ENCODE data around the gene C6orf163.

C6orf163 gene

DNA sequence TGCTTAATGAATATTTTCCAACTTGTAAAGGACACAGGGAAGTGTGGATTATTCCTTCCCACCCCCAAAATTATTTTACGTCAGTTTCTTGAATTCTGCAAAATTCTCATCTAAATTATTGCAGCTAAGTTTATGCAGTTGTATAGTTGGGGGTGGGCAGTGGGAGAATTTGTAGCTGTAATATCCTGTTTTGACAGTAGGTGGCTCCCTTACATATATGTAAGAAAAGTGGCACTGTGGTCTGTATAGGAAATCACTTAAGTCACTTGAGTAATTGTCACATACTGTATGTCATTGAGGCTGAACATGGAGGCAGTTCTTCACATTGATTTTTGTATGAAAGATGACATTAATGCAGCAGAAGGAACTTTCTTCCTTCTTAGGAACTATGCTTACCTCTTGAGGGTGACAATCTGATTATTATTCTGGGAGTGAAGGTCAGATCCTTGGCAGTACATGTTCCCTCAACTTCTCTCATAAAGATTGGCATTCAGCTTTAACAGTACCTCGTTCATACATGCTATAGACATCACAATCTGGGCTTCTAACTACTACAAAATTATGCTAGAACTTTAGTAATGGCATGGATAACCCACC, 48.5 kb downstream of the C6orf163 start:
- TF ChIP-seq, protein P1, sequence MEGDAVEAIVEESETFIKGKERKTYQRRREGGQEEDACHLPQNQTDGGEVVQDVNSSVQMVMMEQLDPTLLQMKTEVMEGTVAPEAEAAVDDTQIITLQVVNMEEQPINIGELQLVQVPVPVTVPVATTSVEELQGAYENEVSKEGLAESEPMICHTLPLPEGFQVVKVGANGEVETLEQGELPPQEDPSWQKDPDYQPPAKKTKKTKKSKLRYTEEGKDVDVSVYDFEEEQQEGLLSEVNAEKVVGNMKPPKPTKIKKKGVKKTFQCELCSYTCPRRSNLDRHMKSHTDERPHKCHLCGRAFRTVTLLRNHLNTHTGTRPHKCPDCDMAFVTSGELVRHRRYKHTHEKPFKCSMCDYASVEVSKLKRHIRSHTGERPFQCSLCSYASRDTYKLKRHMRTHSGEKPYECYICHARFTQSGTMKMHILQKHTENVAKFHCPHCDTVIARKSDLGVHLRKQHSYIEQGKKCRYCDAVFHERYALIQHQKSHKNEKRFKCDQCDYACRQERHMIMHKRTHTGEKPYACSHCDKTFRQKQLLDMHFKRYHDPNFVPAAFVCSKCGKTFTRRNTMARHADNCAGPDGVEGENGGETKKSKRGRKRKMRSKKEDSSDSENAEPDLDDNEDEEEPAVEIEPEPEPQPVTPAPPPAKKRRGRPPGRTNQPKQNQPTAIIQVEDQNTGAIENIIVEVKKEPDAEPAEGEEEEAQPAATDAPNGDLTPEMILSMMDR (IDR thresholded peaks at IDR 0.05; ENCODE audit: low read depth, low read length): peak; percentile 52; the same call in 1 of the 2 replicates

DNA sequence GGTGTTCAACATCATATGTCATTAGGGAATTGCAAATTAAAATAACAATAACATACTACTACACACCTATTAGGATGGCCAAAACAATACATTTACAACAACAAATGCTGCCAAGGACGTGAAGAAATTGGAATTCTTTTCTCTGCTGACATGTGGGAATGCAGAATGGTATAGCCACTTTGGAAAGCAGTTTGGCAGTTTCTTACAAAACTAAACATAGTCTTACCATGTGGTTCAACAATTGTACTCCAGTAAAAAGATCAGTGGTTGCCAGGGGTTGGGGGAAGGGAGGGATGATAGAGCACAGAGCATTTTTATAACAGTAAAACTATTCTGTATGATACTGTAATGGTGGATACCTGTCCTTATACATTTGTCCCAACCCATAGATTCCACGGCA, 50.8 kb downstream of the C6orf163 start:
- TF ChIP-seq, protein P1 (IDR thresholded peaks at IDR 0.05; ENCODE audit: low read depth, low read length): no peak
- no peak overlapping the region for H3K4me3 ChIP-seq (ENCODE audit: low read depth, low read length)

More for the DNA sequence above, 48.5 kb downstream of the C6orf163 start:
- no peak overlapping the region for H3K4me3 ChIP-seq (ENCODE audit: low read depth, low read length)

DNA sequence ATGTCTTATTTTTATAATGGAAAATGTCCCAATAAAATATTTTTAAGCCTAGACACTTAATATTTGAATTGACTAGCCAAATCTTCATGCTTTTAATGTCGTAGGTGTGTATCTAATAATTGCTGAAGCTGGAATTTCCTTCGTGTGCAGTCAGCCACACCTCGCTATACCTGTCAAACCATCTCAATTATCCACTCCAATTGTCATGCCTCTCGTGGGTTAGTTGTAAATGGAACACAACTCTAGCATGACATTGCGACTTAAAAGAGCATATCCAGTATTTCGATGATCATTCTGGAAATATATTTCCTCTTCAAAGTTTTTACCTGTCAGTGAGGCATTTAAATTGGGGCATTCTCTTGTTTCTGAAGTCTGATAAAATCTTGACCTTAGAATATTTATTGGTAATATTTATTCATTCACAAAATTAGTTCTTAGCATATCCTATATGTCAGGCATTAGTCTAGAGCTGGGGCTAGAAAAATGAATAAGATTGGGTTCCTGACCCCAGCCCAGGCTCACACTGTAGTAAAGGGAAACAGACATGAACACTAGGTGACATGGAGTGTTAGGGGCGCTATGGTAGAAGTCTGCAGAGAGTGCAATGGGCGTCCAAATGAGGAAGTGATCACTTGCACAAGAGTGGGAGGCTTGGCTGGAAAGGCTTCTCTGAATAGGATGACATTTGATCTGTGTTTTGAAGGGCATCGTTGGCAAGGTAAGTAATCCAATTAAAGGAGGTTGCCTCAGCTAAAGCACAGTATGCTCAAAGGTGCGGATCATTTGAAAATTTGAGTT, 52.2 kb downstream of the C6orf163 start:
- no peak overlapping the region for H3K4me3 ChIP-seq (ENCODE audit: low read depth, low read length)
- TF ChIP-seq, protein P1 (IDR thresholded peaks at IDR 0.05; ENCODE audit: low read depth, low read length): no peak

DNA sequence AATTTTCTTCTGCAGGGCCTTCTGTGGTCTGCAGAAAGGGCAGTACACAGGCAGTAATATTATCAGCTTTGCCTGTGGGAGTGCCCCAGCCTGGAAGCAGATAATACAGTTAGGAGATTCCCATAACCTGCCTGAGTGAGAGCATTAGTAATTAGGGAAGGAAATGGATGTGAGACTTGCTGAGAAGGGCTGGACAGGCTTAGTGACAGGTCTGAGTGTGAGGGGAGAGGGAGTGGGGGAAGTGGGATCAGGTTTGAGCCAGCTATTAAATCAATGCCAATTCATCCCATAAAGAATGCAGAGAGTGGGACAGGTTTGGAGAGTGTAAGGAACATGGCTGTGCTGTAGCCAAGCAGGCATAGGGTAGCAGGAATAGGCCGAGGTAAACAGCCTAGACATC, 53.0 kb downstream of the C6orf163 start:
- no peak overlapping the region for H3K4me3 ChIP-seq (ENCODE audit: low read depth, low read length)
- TF ChIP-seq, protein P1 (IDR thresholded peaks at IDR 0.05; ENCODE audit: low read depth, low read length): no peak

DNA sequence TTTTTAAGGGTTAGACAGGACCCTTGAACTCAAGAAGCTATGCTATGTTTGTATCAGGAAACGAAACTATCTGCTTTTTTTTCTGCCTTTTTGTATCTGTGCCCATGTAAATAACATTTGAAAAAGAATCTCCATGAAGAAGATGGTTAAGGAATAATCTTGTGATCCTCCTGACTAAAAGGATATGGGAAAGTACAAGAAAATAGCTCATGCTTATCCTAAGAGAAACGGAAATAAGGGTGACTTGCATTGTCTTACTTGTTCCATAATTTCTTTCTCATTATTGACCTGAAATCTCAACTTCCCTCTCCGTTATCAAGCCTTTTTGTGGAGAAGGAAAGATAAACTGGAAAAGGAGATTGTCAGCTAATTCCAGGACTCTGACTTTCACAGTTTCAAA, 57.2 kb downstream of the C6orf163 start:
- TF ChIP-seq, protein P1 (IDR thresholded peaks at IDR 0.05; ENCODE audit: low read depth, low read length): no peak
- no peak overlapping the region for H3K4me3 ChIP-seq (ENCODE audit: low read depth, low read length)

DNA sequence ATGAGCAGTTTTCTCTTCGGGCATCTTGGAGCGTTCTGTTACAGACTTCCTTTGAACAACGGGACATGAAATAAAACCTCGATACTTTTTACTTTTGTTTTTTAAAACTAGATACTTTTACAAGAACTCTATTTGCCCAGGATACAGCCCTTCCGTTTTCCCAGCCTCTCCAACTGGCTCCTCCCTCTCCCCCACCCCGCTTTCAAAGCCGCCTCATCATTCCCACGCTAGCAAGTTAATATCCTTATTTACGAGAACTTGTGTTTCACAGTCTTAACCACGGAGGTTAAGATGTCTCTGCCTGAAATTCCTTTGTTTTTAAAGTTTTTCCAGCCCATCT, 62.9 kb downstream of the C6orf163 start:
- TF ChIP-seq, protein P1 (IDR thresholded peaks at IDR 0.05; ENCODE audit: low read depth, low read length): no peak
- H3K4me3 ChIP-seq (ENCODE audit: low read depth, low read length): peak overlapping the region; percentile 67
